GM18867 (cell line): Measurements from ENCODE around the gene ARMC12.

Experiments used
- ATAC-seq: cut with Tn5 transposase; IDR thresholded peaks from one replicate; pipeline ENCODE4 v1.9.1; 2021; ENCODE audit warnings: mild to moderate bottlenecking, moderate library complexity; ENCODE audit not compliant: unreplicated experiment

The ARMC12 gene

DNA sequence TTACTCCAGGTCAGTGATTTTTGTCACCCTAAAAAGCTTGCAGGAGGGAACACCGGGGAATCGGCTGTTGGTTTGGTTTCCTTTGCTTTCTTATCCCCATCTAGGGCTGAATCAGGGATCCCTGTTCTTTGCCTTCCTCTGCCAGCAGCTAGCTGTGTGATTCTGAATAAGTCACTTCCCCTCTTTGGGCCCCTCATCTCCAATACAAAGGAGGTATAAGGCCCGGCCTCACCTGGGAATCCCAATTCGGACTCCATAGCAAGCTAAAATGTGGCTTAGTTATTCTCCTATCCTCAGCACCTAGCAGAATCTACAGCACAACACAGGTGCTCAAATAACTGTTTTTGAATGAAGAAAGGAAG is 18.5 kb upstream of the ARMC12 start:
- ATAC-seq = no peak

DNA sequence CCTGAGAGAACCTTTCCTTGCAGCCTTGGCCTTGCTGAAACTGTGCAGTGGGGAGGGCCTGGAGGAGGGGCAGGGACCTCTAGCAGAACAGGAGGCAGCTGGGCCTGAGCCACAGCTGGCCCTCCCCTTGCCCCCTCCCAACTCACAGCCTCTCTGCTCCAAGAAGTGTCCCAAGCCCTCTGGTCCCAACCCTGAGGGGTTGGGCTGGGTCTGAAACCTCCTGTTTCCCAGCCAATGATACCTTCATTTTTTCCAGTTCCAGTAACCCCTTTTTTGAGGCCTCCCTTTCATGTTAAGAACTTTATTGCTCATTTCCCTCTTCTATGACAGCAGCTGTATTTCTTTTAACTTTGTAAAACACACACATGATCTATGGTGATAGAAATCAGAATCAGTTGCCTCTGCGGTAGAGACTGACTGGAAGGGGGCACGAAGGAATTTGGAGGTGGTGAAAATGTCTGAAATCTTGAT is 17.9 kb upstream of the ARMC12 start:
- ATAC-seq = no peak

DNA sequence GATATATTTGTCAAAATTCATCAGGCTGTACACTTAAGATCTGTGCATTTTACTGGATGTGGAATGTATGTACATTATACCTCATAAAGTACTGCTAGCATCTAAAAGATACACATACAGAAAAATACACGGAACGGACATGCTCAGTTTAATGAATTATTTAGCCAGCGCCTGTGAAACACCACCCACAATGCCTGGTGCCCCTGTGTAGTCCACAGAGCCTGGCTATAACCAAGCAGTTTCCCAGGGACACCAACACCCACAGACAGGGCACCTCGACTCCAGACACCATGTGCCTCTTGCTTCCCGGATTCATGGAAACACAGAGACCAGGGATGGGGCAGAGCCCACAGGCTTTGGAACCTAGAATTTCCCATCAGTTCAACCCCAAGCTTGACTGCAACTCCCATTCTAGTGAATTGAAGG is 17.4 kb upstream of the ARMC12 start:
- no peak for ATAC-seq

DNA sequence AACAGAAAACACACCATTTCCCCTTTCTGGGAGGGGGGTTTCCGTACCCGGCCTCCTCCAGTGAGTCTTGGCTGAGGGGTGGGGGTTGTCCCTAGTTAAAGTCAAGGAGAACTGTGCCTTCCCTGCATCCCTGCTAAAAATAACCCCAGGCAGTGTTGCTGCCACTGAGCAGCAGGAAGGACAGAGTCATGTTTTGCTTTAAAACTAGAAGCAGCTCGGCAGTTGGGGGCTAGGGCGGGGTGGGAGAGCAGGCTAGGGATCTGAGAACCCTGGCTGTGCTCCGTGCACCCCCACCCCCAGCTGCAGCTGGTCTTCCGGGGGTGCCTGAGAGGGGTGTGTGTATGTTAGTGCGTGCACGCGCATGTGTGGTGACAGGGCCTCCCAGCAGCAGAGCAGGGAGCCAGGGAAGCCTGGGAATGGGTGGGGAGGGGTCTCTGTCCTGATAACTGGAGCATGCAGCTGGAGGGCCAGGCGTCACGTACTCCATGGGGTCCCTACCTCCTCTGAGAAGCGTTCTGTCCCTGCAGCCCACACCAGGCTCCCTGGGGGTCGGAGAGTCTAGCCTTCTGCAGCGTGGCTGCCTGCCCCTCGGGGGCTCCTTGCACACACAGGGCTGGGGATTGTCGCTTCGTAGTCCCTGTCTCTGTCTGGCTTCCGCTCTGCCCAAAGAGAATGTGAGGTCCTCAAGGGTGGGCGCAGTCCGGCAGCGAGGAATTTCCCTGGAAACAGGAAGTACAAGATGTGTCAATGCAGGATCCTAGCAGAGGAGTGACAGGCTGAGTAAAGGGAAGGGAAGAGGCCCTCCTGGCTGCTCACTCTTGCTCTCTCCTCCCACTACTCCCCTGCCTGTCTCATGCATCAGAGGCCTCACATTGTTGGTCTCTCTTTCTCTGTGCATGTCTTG is 16.8 kb upstream of the ARMC12 start:
- no peak for ATAC-seq

- no peak for ATAC-seq
These were observed 14.6 kb upstream of the ARMC12 start for GRCh38 chr6:35722121-35722761.

DNA sequence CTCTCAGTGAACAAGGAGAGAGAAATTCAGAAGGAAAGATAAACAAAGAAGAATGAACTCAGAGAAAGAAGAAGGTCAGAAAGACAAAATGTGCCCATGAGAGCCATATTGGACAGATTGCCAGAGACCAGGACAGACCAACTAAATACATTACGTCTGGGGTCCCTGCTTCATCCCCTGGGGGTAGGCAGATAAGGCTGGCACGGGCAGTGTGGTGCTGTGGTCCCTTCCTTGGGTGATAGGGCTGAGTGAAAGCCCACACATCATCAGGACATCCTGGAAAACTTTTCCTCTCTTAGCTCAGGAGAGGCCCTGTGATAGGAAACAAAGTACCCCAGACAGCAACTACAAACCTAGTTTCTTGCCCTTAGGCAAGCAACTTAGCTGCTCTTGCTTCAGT is 13.2 kb upstream of the ARMC12 start:
- ATAC-seq = no peak

GRCh38 chr6:35724059-35724458 is 12.8 kb upstream of the ARMC12 start:
- ATAC-seq = no peak

DNA sequence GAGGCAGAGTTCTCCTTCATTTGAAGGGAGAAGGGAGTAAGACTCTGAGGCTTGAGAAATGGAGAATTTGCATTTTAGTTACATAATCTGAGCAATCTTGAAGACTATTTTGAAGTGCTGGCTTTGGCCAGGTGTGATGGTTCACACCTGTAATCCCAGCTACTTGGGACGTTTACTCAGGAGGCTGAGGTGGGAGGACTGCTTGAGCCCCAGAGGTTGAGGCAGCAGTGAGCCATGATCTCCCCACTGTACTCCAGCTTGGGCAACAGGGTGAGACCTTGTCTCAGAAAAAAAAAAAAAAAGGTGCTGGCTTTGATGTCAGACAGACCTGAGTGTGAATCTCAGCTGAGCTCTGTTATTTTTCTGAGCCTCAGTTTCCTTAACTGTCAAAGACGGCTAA is 12.4 kb upstream of the ARMC12 start:
- no peak for ATAC-seq

DNA sequence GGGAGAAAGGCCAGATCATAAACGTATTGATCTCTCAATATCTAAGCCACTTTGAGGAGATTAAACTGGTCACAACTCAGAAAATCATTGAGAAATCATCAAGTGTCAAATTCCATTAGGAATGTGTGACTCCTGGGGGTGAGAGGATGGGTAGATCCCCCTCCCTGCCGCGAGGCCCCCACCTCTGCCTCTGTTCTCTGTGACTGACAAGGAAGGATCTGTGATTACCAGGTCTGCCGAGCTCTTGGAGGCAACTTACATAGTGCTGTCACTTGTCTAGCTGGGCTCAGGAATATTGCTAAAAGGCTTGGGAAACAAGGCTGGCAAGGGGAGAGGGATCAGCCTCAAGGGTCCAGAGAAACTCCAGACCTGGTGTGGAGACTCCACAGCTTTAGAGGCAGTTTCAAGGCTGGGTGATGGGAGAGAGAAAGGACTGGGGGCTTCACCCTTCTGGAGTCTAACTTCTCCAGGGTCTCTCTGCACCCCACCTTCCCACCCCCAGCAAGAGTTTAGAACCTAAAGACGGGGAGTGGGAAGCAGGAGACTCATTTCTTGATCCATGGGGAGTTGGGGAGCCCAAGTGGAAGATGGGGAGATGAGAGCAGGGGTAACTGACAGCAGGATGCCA is 11.6 kb upstream of the ARMC12 start:
- ATAC-seq = no peak

- no peak for ATAC-seq
These were observed 11.0 kb upstream of the ARMC12 start for GRCh38 chr6:35725721-35726438.

- peak; percentile 12 for ATAC-seq
These were observed 9.4 kb upstream of the ARMC12 start for GRCh38 chr6:35727231-35727934.

DNA sequence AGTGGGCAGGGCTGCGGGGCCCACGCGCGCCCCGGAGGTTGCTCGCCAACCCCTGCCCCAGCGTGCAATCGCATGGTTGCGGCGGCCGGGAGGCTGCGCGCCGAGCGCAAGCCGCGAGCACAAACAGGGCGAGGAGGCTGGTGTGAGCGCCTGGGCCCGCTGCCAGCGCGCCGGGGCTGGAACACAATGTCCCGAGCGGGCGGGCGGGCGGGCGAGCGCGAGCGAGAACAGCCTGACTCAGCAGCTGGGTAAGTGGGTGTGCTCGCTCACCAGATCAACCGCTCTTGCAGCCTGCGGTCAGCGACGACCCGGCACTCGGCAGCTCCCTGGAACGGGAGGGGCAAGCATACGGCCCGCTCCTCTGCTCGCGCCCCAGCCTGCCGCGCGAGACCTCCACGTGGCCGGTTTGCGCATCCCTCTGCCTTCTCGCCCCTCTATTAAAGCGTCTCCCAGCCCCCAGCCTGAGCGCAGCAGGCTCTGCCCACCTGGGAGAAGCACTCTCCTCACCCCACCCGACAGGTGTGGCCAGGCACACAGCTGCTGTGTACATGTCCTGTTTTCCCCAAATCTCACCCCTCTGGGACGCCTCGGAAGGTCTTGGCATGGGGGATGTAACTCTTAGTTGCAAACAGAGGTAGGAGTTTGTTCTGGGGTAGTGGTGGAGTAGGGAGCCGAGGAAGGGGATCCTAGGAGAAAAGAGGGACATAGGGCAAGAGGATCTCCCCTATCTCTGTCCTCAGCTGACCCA is 8.7 kb upstream of the ARMC12 start:
- ATAC-seq = peak; percentile 43

DNA sequence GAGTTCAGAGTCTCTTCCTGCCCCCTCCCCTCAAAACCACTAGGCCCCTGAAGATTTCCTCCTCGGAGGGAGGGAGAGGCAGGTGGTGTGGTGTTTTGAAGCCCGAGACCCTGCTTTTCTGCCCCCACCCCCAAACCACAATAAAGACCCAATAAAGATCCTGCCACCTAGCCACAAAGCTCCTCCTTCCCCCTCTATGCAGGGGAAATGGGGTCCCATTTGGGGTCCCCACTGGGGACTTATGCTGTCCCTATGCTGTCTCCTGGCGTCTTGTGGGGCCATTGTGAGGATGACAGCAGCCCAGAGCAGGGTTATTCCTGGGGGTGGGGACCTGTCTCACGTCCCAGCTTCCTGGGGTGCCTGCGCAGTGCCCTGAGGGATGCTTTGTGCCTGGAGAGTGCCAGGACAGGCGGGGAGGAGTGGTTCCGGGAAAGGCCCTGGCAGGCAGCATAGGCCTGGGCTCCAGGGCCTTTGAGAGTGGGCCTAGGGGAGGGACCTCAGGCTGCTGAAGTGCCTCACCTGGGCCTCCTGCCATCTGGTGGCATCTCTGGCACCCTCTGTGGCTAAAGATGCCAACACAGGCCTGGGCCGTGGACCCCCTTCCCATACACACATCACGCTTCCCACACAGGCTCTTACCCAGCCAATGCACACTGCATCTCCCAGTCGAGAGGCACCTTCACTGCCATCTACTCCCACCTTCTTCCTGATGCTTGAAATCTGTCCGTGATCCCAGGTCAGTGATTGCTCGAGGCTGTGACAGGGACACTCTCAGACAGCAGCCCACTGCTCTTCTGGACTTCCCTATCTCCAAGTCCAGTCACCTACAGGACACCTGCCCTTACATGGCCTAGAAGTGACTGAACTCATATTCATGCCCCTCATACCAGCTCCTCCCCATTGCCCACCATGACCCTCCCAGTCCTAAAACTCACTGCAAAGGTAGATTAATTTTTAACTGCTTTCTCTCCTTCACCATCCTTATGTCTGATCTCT is 7.9 kb upstream of the ARMC12 start:
- no peak for ATAC-seq

GRCh38 chr6:35729722-35730121 is 7.1 kb upstream of the ARMC12 start:
- no peak for ATAC-seq

- no peak for ATAC-seq
These were observed 6.0 kb upstream of the ARMC12 start for GRCh38 chr6:35730745-35731413.

GRCh38 chr6:35731414-35731735 is 5.5 kb upstream of the ARMC12 start:
- ATAC-seq = peak; percentile 52

DNA sequence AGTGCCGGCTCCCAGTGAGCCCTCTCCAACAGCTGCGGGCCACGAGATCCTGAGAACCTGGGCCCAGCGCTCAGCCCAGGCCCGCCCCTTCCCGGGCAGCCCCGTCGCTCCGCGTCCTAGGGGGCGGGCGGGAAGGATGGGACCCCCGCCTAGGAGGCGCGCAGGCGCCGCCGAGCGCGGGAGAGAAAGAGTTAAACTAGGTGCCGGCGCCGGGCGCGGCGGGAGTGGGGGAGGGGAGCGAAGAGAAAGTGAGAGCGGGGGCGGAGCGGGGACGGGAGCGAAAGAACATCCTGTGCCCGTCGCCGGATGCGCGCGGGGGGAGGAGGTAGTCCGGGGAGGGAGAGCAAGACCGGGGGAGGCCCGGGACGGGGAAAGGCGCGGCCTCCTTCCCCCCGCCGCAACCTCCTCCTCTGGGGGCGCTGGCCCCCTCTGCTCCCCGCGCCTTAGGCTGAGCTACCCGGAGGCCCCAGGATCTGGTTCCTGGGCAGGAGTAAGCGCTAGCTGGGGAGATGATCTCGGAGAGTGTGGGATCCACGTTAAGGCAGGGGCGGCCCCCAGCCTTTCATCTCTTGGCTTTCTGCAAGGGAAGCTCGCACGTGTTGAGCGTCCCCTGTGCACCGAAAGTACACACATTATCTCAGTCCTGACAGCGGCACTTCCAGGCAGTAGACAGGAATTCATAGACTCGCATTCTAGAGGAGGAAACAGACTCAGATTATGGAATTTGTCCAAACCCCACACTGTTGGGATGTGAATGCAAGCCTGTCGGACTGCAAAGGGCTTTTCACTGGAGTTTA is 4.9 kb upstream of the ARMC12 start:
- ATAC-seq = peak; percentile 53
